ENCODE measurements around the gene HMCES. TPM values are rescaled to one million over a fixed set of nuclear protein-coding genes. Genes with fewer than 3 reads are reported as not detected.

HMCES gene
- total and polyA plus RNA-seq, 2 of the 13 experiments (the other 11 are each of a cell fraction or from before 2014, with no cell fraction given): 16.1 to 37.5 TPM

DNA sequence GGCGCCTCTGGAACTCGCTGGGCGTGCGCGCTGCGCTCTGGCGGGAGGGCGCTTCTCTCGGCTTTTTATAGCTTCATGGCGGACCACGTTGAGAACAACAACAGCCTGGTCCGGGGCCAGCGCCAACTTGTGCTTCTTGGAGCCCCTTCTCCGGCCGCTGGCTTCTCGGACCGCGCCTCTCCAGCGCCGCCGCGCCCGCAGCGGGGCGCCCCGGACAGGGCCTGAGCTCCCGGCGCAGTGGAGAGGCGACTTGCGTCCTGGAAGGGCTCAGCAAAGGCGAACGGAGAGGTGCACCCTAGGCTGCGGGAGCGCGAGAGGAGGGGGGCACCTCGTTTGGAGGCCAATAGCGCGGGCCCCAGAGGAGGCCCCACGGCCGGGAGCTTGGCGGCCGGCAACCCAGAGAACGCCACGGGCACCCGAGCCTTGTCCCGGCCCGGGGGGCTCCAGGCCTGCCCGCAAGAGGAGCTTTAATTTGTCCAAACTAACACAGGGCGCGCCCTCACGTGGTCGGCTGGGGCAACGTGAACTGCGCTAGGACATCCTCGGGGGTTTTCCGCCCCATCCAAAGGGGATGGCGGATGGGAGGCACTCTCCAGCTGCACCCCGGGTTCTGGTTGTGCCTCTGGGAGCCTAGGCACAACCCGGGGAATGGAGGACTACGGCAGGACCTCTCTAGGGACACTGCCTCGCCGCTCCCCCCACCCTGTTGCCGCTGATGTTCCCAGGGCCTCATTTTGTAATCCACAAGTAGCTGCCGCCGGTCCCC is 37.8 kb downstream of the HMCES start (continued):
- TF ChIP-seq ZSCAN20 (CRISPR knock-in tag; IDR thresholded peaks at IDR 0.05; ENCODE audit: borderline replicate concordance): peak; percentile 79; the same call in 1 of the 2 replicates
- TF ChIP-seq NR2C2 (CRISPR knock-in tag; IDR thresholded peaks at IDR 0.05; ENCODE audit: borderline replicate concordance): peak; percentile 21; the same call in 1 of the 2 replicates
- TF ChIP-seq YEATS4 (CRISPR knock-in tag; IDR thresholded peaks at IDR 0.05; ENCODE audit: borderline replicate concordance): peak; percentile 58; the same call in 1 of the 2 replicates
- no peak for TF ChIP-seq ZNF383 (CRISPR knock-in tag; IDR thresholded peaks at IDR 0.05; ENCODE audit: borderline replicate concordance)
- TF ChIP-seq, protein P1, sequence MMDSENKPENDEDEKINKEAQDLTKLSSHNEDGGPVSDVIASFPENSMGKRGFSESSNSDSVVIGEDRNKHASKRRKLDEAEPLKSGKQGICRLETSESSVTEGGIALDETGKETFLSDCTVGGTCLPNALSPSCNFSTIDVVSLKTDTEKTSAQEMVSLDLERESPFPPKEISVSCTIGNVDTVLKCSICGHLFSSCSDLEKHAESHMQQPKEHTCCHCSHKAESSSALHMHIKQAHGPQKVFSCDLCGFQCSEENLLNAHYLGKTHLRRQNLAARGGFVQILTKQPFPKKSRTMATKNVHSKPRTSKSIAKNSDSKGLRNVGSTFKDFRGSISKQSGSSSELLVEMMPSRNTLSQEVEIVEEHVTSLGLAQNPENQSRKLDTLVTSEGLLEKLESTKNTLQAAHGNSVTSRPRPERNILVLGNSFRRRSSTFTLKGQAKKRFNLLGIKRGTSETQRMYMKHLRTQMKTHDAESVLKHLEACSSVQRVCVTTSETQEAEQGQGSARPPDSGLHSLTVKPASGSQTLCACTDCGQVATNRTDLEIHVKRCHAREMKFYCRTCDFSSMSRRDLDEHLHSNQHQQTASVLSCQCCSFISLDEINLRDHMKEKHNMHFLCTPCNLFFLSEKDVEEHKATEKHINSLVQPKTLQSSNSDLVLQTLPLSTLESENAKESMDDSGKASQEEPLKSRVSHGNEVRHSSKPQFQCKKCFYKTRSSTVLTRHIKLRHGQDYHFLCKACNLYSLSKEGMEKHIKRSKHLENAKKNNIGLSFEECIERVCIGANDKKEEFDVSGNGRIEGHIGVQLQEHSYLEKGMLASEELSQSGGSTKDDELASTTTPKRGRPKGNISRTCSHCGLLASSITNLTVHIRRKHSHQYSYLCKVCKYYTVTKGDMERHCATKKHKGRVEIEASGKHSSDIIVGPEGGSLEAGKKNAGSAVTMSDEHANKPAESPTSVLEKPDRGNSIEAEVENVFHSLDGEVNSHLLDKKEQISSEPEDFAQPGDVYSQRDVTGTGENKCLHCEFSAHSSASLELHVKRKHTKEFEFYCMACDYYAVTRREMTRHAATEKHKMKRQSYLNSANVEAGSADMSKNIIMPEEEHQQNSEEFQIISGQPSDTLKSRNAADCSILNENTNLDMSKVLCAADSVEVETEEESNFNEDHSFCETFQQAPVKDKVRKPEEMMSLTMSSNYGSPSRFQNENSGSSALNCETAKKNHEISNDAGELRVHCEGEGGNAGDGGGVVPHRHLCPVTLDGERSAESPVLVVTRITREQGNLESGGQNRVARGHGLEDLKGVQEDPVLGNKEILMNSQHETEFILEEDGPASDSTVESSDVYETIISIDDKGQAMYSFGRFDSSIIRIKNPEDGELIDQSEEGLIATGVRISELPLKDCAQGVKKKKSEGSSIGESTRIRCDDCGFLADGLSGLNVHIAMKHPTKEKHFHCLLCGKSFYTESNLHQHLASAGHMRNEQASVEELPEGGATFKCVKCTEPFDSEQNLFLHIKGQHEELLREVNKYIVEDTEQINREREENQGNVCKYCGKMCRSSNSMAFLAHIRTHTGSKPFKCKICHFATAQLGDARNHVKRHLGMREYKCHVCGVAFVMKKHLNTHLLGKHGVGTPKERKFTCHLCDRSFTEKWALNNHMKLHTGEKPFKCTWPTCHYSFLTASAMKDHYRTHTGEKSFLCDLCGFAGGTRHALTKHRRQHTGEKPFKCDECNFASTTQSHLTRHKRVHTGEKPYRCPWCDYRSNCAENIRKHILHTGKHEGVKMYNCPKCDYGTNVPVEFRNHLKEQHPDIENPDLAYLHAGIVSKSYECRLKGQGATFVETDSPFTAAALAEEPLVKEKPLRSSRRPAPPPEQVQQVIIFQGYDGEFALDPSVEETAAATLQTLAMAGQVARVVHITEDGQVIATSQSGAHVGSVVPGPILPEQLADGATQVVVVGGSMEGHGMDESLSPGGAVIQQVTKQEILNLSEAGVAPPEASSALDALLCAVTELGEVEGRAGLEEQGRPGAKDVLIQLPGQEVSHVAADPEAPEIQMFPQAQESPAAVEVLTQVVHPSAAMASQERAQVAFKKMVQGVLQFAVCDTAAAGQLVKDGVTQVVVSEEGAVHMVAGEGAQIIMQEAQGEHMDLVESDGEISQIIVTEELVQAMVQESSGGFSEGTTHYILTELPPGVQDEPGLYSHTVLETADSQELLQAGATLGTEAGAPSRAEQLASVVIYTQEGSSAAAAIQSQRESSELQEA (CRISPR knock-in tag; IDR thresholded peaks at IDR 0.05; ENCODE audit: not compliant biosample characterization): peak; percentile 17
- no peak for TF ChIP-seq SP140L (CRISPR knock-in tag; IDR thresholded peaks at IDR 0.05; ENCODE audit: borderline replicate concordance)
- no peak for TF ChIP-seq SRF (IDR thresholded peaks at IDR 0.05; ENCODE audit: low read depth, low read length)
- no peak for TF ChIP-seq ZNF7 (CRISPR knock-in tag; IDR thresholded peaks at IDR 0.05)
- TF ChIP-seq ETV5 (CRISPR knock-in tag; IDR thresholded peaks at IDR 0.05; ENCODE audit: borderline replicate concordance): peak; percentile 45; the same call in 1 of the 2 replicates
